HEK293 (cell line): ENCODE measurements around the gene TNMD.

Experiments used
- CTCF ChIA-PET: fragments of 350-600 bp; formaldehyde crosslinking; extraction: SDS; loops from one replicate; lab custom pipeline; 2021; ENCODE audit warnings: antibody characterized with exemption; lab: Yijun Ruan, JAX
- POLR2A ChIA-PET: fragments of 300-600 bp; formaldehyde crosslinking; extraction: SDS; loops from one replicate; lab custom pipeline; 2020; ENCODE audit warnings: antibody characterized with exemption, inconsistent platforms; lab: Yijun Ruan, JAX
- H3K27ac ChIP-seq: fragments of 200-500 bp; sonication (Bioruptor generic); 2 replicates; pipeline ENCODE4 v1.5.1; 2014; ENCODE audit warnings: low read depth, low read length, control low read depth, inconsistent platforms; ENCODE audit errors: extremely low read depth
- H3K36me3 ChIP-seq, 2 experiments: fragments of 200-500 bp in 1 of 2; sonication (Bioruptor generic) in 1 of 2; 1 replicate in 1 of 2; 2 replicates in 1 of 2; pipeline ENCODE4 v1.5.1; 2014 to 2017; ENCODE audit warnings: inconsistent platforms in 2 of 2, low read length in 2 of 2; ENCODE audit not compliant: control insufficient read depth in 2 of 2, insufficient read depth in 1 of 2
- H3K4me1 ChIP-seq: fragments of 200-500 bp; sonication (Bioruptor generic); 2 replicates; pipeline ENCODE4 v1.5.1; 2014; ENCODE audit warnings: mild to moderate bottlenecking, low read length, inconsistent platforms; ENCODE audit not compliant: control insufficient read depth, insufficient read depth
- H3K4me3 ChIP-seq: 2 replicates; pipeline ENCODE4 v1.5.1; 2011; ENCODE audit warnings: low read depth, mild to moderate bottlenecking, control low read depth, low read length, moderate library complexity
- H3K9me3 ChIP-seq: fragments of 200-500 bp; sonication (Bioruptor generic); 2 replicates; pipeline ENCODE4 v1.5.1; 2014; ENCODE audit warnings: low read depth, low read length, inconsistent platforms; ENCODE audit not compliant: control insufficient read depth, insufficient read depth
- CTCF ChIP-seq: fragments of 450-650 bp; formaldehyde crosslinking; IDR thresholded peaks from 2 replicates; pipeline ENCODE4 v1.5.1; 2016; ENCODE audit warnings: missing biosample characterization, missing genetic modification characterization
- HOXC10 ChIP-seq: sonication (generic); formaldehyde crosslinking; IDR thresholded peaks from 2 replicates; pipeline ENCODE4 v1.8.1; 2023; ENCODE audit warnings: mild to moderate bottlenecking, missing genetic modification reagents
- SCRT2 ChIP-seq: fragments of 450-650 bp; formaldehyde crosslinking; IDR thresholded peaks from 2 replicates; pipeline ENCODE4 v1.5.1; 2016; ENCODE audit warnings: missing biosample characterization, missing genetic modification characterization
- SP7 ChIP-seq: fragments of 450-650 bp; formaldehyde crosslinking; IDR thresholded peaks from 2 replicates; pipeline ENCODE4 v1.5.1; 2016; ENCODE audit warnings: missing biosample characterization, missing genetic modification characterization
- TRIM28 ChIP-seq: IDR thresholded peaks from 2 replicates; pipeline ENCODE4 v1.6.1; 2011; ENCODE audit warnings: low read length, control low read depth, borderline replicate concordance
- YY1 ChIP-seq: fragments of 450-650 bp; formaldehyde crosslinking; IDR thresholded peaks from 2 replicates; pipeline ENCODE4 v1.5.1; 2018; ENCODE audit warnings: missing biosample characterization, missing genetic modification characterization
- ZFP37 ChIP-seq: fragments of 450-650 bp; formaldehyde crosslinking; IDR thresholded peaks from 2 replicates; pipeline ENCODE4 v1.5.1; 2016; ENCODE audit warnings: missing biosample characterization, missing genetic modification characterization
- ZIC2 ChIP-seq: fragments of 450-650 bp; formaldehyde crosslinking; IDR thresholded peaks from 2 replicates; pipeline ENCODE4 v1.5.1; 2016; ENCODE audit warnings: missing biosample characterization, missing genetic modification characterization
- ZNF133 ChIP-seq: fragments of 450-650 bp; formaldehyde crosslinking; IDR thresholded peaks from 2 replicates; pipeline ENCODE4 v1.5.1; 2016; ENCODE audit warnings: missing biosample characterization, missing genetic modification characterization
- ZNF155 ChIP-seq: fragments of 450-650 bp; formaldehyde crosslinking; IDR thresholded peaks from 2 replicates; pipeline ENCODE4 v1.5.1; 2016; ENCODE audit warnings: missing biosample characterization, missing genetic modification characterization
- ZNF174 ChIP-seq: fragments of 450-650 bp; formaldehyde crosslinking; IDR thresholded peaks from 2 replicates; pipeline ENCODE4 v1.5.0; 2017; ENCODE audit warnings: missing biosample characterization, mild to moderate bottlenecking, missing genetic modification characterization
- ZNF2 ChIP-seq: fragments of 450-650 bp; formaldehyde crosslinking; IDR thresholded peaks from 2 replicates; pipeline ENCODE4 v1.5.1; 2016; ENCODE audit warnings: missing biosample characterization, missing genetic modification characterization
- ZNF214 ChIP-seq: fragments of 450-650 bp; formaldehyde crosslinking; IDR thresholded peaks from 2 replicates; pipeline ENCODE4 v1.5.1; 2017; ENCODE audit warnings: missing biosample characterization, mild to moderate bottlenecking, missing genetic modification characterization, borderline replicate concordance
- ZNF26 ChIP-seq: fragments of 450-650 bp; formaldehyde crosslinking; IDR thresholded peaks from 2 replicates; pipeline ENCODE4 v1.5.1; 2016; ENCODE audit warnings: missing biosample characterization, missing genetic modification characterization
- ZNF530 ChIP-seq: fragments of 450-650 bp; formaldehyde crosslinking; IDR thresholded peaks from 2 replicates; pipeline ENCODE4 v1.5.1; 2016; ENCODE audit warnings: low read depth, missing biosample characterization, missing genetic modification characterization
- ZNF558 ChIP-seq: fragments of 450-650 bp; formaldehyde crosslinking; IDR thresholded peaks from 2 replicates; pipeline ENCODE4 v1.5.1; 2016; ENCODE audit warnings: missing biosample characterization, missing genetic modification characterization
- ZNF629 ChIP-seq: fragments of 450-650 bp; formaldehyde crosslinking; IDR thresholded peaks from 2 replicates; pipeline ENCODE4 v1.5.1; 2017; ENCODE audit warnings: missing biosample characterization, missing genetic modification characterization
- ZSCAN23 ChIP-seq: fragments of 450-650 bp; formaldehyde crosslinking; IDR thresholded peaks from 2 replicates; pipeline ENCODE4 v1.5.1; 2016; ENCODE audit warnings: missing biosample characterization, missing genetic modification characterization
- ZSCAN5A ChIP-seq: fragments of 450-650 bp; formaldehyde crosslinking; IDR thresholded peaks from 2 replicates; pipeline ENCODE4 v1.5.1; 2016; ENCODE audit warnings: missing biosample characterization, missing genetic modification characterization
- TF ChIP-seq, protein P1 (sequence below): fragments of 450-650 bp; formaldehyde crosslinking; IDR thresholded peaks from 2 replicates; pipeline ENCODE4 v1.5.1; 2016; ENCODE audit warnings: missing biosample characterization, missing genetic modification characterization
- TF ChIP-seq, protein P2 (sequence below): sonication (generic); formaldehyde crosslinking; IDR thresholded peaks from 2 replicates; pipeline ENCODE4 v1.8.1; 2022; ENCODE audit warnings: mild to moderate bottlenecking, moderate library complexity, missing genetic modification reagents
- TF ChIP-seq, protein P3 (sequence below): fragments of 450-650 bp; formaldehyde crosslinking; IDR thresholded peaks from 2 replicates; pipeline ENCODE4 v1.5.1; 2016; ENCODE audit warnings: missing biosample characterization, missing genetic modification characterization

The TNMD gene

GRCh38 chrX:100623001-100623400 lies 38.3 kb downstream of the TNMD start (continued):
- TF ChIP-seq ZNF214 (tag by site-specific recombination), result no peak
- no peak for TF ChIP-seq ZNF629
- no peak for TF ChIP-seq ZNF155 (tag by site-specific recombination)
- TF ChIP-seq ZNF2 (tag by site-specific recombination), result no peak
- TF ChIP-seq ZNF530 (tag by site-specific recombination), result no peak
- TF ChIP-seq, protein P1, sequence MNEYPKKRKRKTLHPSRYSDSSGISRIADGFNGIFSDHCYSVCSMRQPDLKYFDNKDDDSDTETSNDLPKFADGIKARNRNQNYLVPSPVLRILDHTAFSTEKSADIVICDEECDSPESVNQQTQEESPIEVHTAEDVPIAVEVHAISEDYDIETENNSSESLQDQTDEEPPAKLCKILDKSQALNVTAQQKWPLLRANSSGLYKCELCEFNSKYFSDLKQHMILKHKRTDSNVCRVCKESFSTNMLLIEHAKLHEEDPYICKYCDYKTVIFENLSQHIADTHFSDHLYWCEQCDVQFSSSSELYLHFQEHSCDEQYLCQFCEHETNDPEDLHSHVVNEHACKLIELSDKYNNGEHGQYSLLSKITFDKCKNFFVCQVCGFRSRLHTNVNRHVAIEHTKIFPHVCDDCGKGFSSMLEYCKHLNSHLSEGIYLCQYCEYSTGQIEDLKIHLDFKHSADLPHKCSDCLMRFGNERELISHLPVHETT (tag by site-specific recombination), result no peak
- TF ChIP-seq HOXC10 (CRISPR knock-in tag), result no peak

DNA sequence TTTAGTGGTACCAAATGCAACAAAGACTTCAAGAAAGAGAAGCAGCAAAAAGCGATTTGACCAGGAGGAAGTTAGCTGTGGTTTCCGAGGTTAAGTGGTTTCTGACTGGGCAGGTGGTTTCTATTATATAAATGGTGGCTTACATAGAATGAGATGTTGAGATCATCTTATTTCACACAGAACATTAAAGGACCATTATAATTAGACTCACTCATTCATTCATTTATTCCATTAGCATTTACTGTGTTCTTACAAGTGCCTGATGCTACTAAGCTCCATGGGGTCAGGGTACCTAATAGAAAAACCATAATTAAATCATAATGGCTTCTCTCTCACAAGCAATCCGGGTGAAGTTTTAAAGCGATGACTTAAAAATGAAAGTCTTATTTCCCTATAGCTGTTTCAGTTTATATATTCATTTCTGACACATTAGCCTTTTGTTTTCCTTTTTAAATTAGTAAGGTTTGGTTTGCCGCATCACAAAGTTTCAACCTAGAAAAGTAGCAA lies 41.3 kb downstream of the TNMD start:
- POLR2A ChIA-PET, result no interaction called here
- H3K4me3 ChIP-seq, result no peak overlapping the region
- no peaks in the 10 kb centered on the region for H3K4me1 ChIP-seq
- H3K27ac ChIP-seq, result no peak overlapping the region
- H3K9me3 ChIP-seq, result no peaks in the 10 kb centered on the region
- H3K36me3 ChIP-seq, result peaks cover 0 to 25% of the 10 kb centered on the region in 2 experiments; a peak in 2 of 3 replicates
- TF ChIP-seq ZNF558 (tag by site-specific recombination) (no peak), ZNF629 (no peak), SCRT2 (tag by site-specific recombination) (no peak), ZNF174 (tag by site-specific recombination) (no peak), CTCF (tag by site-specific recombination) (no peak), SP7 (tag by site-specific recombination) (no peak), ZFP37 (tag by site-specific recombination) (no peak), ZSCAN23 (tag by site-specific recombination) (no peak), ZNF133 (tag by site-specific recombination) (no peak), YY1 (no peak), ZNF26 (tag by site-specific recombination) (no peak), TRIM28 (no peak), ZIC2 (no peak), ZSCAN5A (tag by site-specific recombination) (no peak)
- TF ChIP-seq, protein P2, sequence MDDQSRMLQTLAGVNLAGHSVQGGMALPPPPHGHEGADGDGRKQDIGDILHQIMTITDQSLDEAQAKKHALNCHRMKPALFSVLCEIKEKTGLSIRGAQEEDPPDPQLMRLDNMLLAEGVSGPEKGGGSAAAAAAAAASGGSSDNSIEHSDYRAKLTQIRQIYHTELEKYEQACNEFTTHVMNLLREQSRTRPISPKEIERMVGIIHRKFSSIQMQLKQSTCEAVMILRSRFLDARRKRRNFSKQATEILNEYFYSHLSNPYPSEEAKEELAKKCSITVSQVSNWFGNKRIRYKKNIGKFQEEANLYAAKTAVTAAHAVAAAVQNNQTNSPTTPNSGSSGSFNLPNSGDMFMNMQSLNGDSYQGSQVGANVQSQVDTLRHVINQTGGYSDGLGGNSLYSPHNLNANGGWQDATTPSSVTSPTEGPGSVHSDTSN (CRISPR knock-in tag), result no peak
- TF ChIP-seq, protein P3, sequence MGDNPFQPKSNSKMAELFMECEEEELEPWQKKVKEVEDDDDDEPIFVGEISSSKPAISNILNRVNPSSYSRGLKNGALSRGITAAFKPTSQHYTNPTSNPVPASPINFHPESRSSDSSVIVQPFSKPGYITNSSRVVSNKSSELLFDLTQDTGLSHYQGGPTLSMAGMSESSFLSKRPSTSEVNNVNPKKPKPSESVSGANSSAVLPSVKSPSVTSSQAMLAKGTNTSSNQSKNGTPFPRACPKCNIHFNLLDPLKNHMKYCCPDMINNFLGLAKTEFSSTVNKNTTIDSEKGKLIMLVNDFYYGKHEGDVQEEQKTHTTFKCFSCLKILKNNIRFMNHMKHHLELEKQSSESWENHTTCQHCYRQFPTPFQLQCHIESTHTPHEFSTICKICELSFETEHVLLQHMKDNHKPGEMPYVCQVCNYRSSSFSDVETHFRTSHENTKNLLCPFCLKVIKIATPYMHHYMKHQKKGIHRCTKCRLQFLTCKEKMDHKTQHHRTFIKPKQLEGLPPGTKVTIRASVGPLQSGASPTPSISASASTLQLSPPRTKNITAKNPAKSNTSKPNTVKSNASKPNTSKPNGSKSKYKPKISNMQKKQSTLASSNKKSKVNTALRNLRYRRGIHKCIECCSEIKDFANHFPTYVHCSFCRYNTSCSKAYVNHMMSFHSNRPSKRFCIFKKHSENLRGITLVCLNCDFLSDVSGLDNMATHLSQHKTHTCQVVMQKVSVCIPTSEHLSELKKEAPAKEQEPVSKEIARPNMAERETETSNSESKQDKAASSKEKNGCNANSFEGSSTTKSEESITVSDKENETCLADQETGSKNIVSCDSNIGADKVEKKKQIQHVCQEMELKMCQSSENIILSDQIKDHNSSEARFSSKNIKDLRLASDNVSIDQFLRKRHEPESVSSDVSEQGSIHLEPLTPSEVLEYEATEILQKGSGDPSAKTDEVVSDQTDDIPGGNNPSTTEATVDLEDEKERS, result no peak
- CTCF ChIA-PET, result interaction anchor here (0.6 to 1.2 kb wide), 3 partner anchors 17 to 1311 kb away, joined by 3 read pairs; no protein-coding TSS in a partner anchor
